Liver (tissue), 9 donors: ENCODE results near the gene INPP5E. TPM values are rescaled to one million over a fixed set of nuclear protein-coding genes. Genes with fewer than 3 reads are reported as not detected.

Experiments
- DNase-seq: peaks from one replicate; pipeline ENCODE4 v3.0.0-alpha.2; 2017; ENCODE audit warnings: low spot score
- H3K27ac ChIP-seq, 2 donors: one replicate each; pipeline ENCODE4 v1.7.0; 2013; ENCODE audit warnings: inconsistent platforms in 2 of 2, low read length in 2 of 2, control low read depth in 1 of 2, low read depth in 1 of 2, mild to moderate bottlenecking in 1 of 2
- H3K27me3 ChIP-seq, 4 donors: one replicate each; pipeline versions ENCODE4 v1.6.1 to v1.7.0; 2013; ENCODE audit warnings: low read length in 3 of 4, inconsistent platforms in 1 of 4, mild to moderate bottlenecking in 1 of 4, moderate library complexity in 1 of 4; ENCODE audit not compliant: control insufficient read depth in 4 of 4, insufficient read depth in 4 of 4
- H3K36me3 ChIP-seq, 4 donors: one replicate each; pipeline versions ENCODE4 v1.6.1 to v1.7.0; 2013; ENCODE audit warnings: low read length in 3 of 4, mild to moderate bottlenecking in 3 of 4, low read depth in 1 of 4, moderate library complexity in 1 of 4; ENCODE audit not compliant: control insufficient read depth in 4 of 4, insufficient read depth in 3 of 4
- H3K4me1 ChIP-seq, 4 donors: one replicate each; pipeline versions ENCODE4 v1.6.1 to v1.7.0; 2013; ENCODE audit warnings: low read length in 3 of 4, mild to moderate bottlenecking in 3 of 4, moderate library complexity in 1 of 4; ENCODE audit not compliant: control insufficient read depth in 4 of 4, insufficient read depth in 4 of 4
- H3K4me3 ChIP-seq, 3 donors: one replicate each; pipeline versions ENCODE4 v1.6.1 to v1.7.0; 2013; ENCODE audit warnings: low read length in 3 of 3, control low read depth in 1 of 3, low read depth in 1 of 3, mild to moderate bottlenecking in 1 of 3
- H3K9ac ChIP-seq, 2 donors: one replicate each; pipeline ENCODE4 v1.7.0; 2013; ENCODE audit warnings: low read length in 2 of 2, mild to moderate bottlenecking in 2 of 2, moderate library complexity in 2 of 2, control low read depth in 1 of 2, low read depth in 1 of 2
- H3K9me3 ChIP-seq, 4 donors: one replicate each; pipeline versions ENCODE4 v1.6.1 to v1.7.0; 2013; ENCODE audit warnings: low read length in 3 of 4; ENCODE audit not compliant: control insufficient read depth in 4 of 4
- CTCF ChIP-seq: fragments of 150-350 bp; IDR thresholded peaks from 2 replicates; pipeline ENCODE4 v1.5.1; 2017; ENCODE audit warnings: improper control_type of control experiment, low read depth, low read length; ENCODE audit not compliant: missing input control
- EGR1 ChIP-seq, 2 donors: IDR thresholded peaks; 2 replicates each; pipeline ENCODE4 v1.6.1; 2016 to 2018; ENCODE audit warnings: antibody characterized with exemption in 2 of 2, low read depth in 2 of 2
- FOXA1 ChIP-seq: IDR thresholded peaks from 2 replicates; pipeline ENCODE4 v1.6.1; 2016; ENCODE audit warnings: antibody characterized with exemption
- GABPA ChIP-seq, 2 donors: IDR thresholded peaks in 1 of 2; conservative IDR thresholded peaks in 1 of 2; 2 replicates each; pipeline ENCODE4 v1.6.1; 2016; ENCODE audit warnings: antibody characterized with exemption in 2 of 2, mild to moderate bottlenecking in 1 of 2, moderate library complexity in 1 of 2
- HNF4A ChIP-seq, 2 donors: conservative IDR thresholded peaks; 2 replicates each; pipeline ENCODE4 v1.6.1; 2016; ENCODE audit warnings: antibody characterized with exemption in 2 of 2, mild to moderate bottlenecking in 2 of 2
- HNF4G ChIP-seq: IDR thresholded peaks from 2 replicates; pipeline ENCODE4 v1.6.1; 2016; ENCODE audit warnings: antibody characterized with exemption
- JUND ChIP-seq, 2 donors: IDR thresholded peaks; 2 replicates each; pipeline ENCODE4 v1.6.1; 2016; ENCODE audit warnings: antibody characterized with exemption in 2 of 2
- NR2F2 ChIP-seq: IDR thresholded peaks from 2 replicates; pipeline ENCODE4 v1.6.1; 2016; ENCODE audit warnings: antibody characterized with exemption
- RAD21 ChIP-seq, 2 donors: IDR thresholded peaks; 2 replicates each; pipeline ENCODE4 v1.6.1; 2016; ENCODE audit warnings: antibody characterized with exemption in 2 of 2, mild to moderate bottlenecking in 2 of 2
- RXRA ChIP-seq, 2 donors: IDR thresholded peaks; 2 replicates each; pipeline ENCODE4 v1.6.1; 2017 to 2018; ENCODE audit warnings: antibody characterized with exemption in 2 of 2, mild to moderate bottlenecking in 1 of 2
- SP1 ChIP-seq: IDR thresholded peaks from 2 replicates; pipeline ENCODE4 v1.6.1; 2018; ENCODE audit warnings: antibody characterized with exemption, mild to moderate bottlenecking
- TAF1 ChIP-seq: conservative IDR thresholded peaks from 2 replicates; pipeline ENCODE4 v1.6.1; 2016; ENCODE audit warnings: antibody characterized with exemption, mild to moderate bottlenecking
- YY1 ChIP-seq: IDR thresholded peaks from 2 replicates; pipeline ENCODE4 v1.6.1; 2016; ENCODE audit warnings: antibody characterized with exemption, mild to moderate bottlenecking
- ZBTB33 ChIP-seq: IDR thresholded peaks from 2 replicates; pipeline ENCODE4 v1.6.1; 2016; ENCODE audit warnings: antibody characterized with exemption
- WGBS: extraction: QIAGEN DNeasy Blood & Tissue Kit; methylation state at CpG from one replicate; pipeline ENCODE4 v1.1.7; 2013; 5-methylcytosine and 5-hydroxymethylcytosine counted together
- polyA plus RNA-seq, 2 donors: library from polyadenylated mRNA; stranded (reverse) in 1 of 2; unstranded in 1 of 2; fragments of 200-250 nt in 1 of 2; fragments of >200 nt in 1 of 2; fragmentation: Nextera tagmentation in 1 of 2; extraction: Ambion mirVana in 1 of 2; gene quantifications; one replicate each; pipeline versions ENCODE4 v1.2.1 to v1.2.3, GENCODE V29; 2013 to 2015
- total RNA-seq, 2 donors: library from RNA; depleted of rRNA; stranded (reverse); fragments of >200 nt; gene quantifications; one replicate each; pipeline ENCODE4 v1.2.3, GENCODE V29; 2014
- TF ChIP-seq, protein P1 (sequence below): IDR thresholded peaks from 2 replicates; pipeline ENCODE4 v1.6.1; 2016; ENCODE audit warnings: antibody characterized with exemption, mild to moderate bottlenecking
- donor health status: healthy.
- donor health status: healthy.
- donor health status: healthy.
- donor health status: healthy.
- donor health status: healthy.

INPP5E gene
- total and polyA plus RNA-seq, 4 donors: 1.0 to 3.3 (median 2.9) TPM

DNA sequence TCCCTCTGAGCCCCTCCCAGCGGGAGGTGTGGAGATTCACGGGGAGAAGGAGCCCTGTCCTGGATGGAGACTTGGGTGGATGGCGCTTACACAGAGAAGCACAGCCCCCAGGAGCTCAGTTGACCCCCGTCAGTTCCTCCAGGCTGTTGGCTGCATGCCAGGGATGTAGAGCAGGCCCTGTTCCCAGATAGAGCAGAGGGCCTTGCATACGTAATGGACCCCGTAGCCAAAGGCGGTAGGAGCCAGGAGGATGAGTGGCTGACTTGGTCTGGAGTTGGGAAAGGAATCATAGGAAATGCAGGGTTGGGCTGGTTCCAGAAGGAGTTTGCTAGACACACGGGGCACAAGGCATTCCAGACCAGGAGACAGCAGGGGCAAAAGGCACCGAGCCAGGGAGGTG lies 26.7 kb downstream of the INPP5E start:
- Histone ChIP-seq H3K4me1 (peaks cover 3 to 26% (median 21%) of the 10 kb centered on the region in 4 donors), H3K36me3 (peaks cover 8 to 49% (median 23%) of the 10 kb centered on the region in 4 donors), H3K27ac (no peak overlapping the region), H3K9me3 (no peaks in the 10 kb centered on the region), H3K4me3 (no peak overlapping the region), H3K9ac (no peak overlapping the region), H3K27me3 (no peaks in the 10 kb centered on the region)
- no peak for TF ChIP-seq YY1
- TF ChIP-seq RXRA (IDR thresholded peaks at IDR 0.05): no peak
- no peak for TF ChIP-seq HNF4G
- no peak for TF ChIP-seq TAF1
- no peak for TF ChIP-seq NR2F2
- no peak for TF ChIP-seq FOXA1
- TF ChIP-seq EGR1 (IDR thresholded peaks at IDR 0.05; ENCODE audit: low read depth in 2 of 2): no peak
- TF ChIP-seq ZBTB33: no peak
- no peak for TF ChIP-seq JUND (IDR thresholded peaks at IDR 0.05)
- TF ChIP-seq SP1: no peak
- no peak for TF ChIP-seq GABPA (IDR thresholded peaks at IDR 0.05 in 1 of 2, conservative IDR thresholded peaks at IDR 0.05 in 1 of 2)
- TF ChIP-seq HNF4A (conservative IDR thresholded peaks at IDR 0.05): no peak
- 83% methylated on average over 9 of the region's 9 CpGs for WGBS
- no peak for DNase-seq

DNA sequence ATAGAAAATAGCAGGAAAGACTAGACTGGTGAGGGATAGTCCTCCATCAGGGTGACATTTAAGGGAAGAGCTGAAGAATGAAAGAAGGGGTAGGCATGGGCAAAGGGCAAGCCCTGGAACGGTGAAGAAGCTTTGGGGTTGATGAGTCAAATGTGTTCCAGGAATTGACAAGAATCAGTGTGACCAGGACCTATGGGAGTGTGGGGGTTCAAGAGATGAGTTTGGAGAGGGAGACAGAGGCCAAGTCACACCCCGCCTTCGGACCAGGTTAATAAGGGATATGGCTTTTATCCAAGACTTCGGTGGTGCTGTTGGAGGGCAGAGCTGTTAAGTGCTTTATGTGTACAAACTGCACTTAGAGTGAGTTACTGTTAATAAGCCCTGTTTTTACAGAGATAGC lies 28.3 kb downstream of the INPP5E start:
- peak overlapping the region; percentile 73 to 85 for H3K9ac ChIP-seq
- no peak for DNase-seq
- WGBS: 33% methylated on average over 4 of the region's 4 CpGs
- H3K36me3 ChIP-seq: peaks cover 13 to 47% (median 24%) of the 10 kb centered on the region in 4 donors
- TF ChIP-seq YY1 (no peak), TAF1 (no peak), ZBTB33 (no peak)
- peak overlapping the region; percentile 82 to 88 for H3K27ac ChIP-seq
- peak overlapping the region; percentile 75 to 95 (median 88) for H3K4me3 ChIP-seq
- no peaks in the 10 kb centered on the region for H3K9me3 ChIP-seq
- no peaks in the 10 kb centered on the region for H3K27me3 ChIP-seq
- H3K4me1 ChIP-seq: peaks cover 3 to 22% (median 17%) of the 10 kb centered on the region in 4 donors

DNA sequence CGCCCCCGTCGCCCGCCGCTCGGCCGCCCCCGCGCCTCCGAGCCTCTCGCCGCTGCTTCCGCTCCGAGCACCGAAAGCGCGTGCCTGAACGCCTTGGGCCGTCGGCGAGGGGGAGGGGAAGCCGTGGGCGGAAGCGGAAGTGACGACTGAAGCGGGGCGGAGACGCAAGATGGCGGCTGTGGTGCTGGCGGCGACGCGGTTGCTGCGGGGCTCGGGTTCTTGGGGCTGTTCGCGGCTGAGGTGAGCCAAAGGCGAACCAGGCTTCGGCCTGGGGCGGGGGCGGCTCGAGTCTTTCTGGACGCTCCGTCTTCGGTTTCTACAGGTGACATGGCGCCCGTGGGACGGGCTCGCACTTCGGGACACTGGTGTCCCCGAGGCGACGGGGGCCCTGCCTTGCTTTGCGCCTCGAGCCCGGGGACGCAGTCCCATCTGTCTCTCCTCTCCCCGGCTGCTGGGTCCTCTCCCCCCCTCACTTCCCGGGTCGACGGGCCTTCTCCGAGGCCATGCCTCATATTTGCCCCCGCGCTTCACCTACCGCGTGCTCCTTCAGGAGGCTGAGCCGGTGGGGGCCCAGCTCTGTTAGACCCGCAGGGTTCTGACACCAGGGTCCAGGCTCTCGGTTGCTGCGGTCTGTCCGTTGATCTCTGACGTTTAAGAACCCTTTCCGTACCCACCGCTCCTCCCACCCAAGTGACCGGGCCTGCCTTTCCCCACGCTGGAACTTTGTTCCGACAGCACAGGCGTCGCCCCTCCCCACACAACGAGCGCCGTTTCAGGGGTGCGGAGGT lies 29.0 kb downstream of the INPP5E start, which contains the start of the genes ENTR1 and PMPCA:
ENTR1 (minus strand) TSS at position 115 of the 788 bp plus-strand sequence. CDS start 217 bp downstream, outside the sequence.
PMPCA (plus strand) TSS at position 159 of the 788 bp plus-strand sequence; CDS start at position 170, 11 bp downstream.
- H3K9me3 ChIP-seq: no peaks in the 10 kb centered on the region
- peaks cover 9 to 43% (median 22%) of the 10 kb centered on the region in 4 donors for H3K36me3 ChIP-seq
- peak; percentile 79 to 94 for TF ChIP-seq GABPA (IDR thresholded peaks at IDR 0.05 in 1 of 2, conservative IDR thresholded peaks at IDR 0.05 in 1 of 2)
- TF ChIP-seq, protein P1, sequence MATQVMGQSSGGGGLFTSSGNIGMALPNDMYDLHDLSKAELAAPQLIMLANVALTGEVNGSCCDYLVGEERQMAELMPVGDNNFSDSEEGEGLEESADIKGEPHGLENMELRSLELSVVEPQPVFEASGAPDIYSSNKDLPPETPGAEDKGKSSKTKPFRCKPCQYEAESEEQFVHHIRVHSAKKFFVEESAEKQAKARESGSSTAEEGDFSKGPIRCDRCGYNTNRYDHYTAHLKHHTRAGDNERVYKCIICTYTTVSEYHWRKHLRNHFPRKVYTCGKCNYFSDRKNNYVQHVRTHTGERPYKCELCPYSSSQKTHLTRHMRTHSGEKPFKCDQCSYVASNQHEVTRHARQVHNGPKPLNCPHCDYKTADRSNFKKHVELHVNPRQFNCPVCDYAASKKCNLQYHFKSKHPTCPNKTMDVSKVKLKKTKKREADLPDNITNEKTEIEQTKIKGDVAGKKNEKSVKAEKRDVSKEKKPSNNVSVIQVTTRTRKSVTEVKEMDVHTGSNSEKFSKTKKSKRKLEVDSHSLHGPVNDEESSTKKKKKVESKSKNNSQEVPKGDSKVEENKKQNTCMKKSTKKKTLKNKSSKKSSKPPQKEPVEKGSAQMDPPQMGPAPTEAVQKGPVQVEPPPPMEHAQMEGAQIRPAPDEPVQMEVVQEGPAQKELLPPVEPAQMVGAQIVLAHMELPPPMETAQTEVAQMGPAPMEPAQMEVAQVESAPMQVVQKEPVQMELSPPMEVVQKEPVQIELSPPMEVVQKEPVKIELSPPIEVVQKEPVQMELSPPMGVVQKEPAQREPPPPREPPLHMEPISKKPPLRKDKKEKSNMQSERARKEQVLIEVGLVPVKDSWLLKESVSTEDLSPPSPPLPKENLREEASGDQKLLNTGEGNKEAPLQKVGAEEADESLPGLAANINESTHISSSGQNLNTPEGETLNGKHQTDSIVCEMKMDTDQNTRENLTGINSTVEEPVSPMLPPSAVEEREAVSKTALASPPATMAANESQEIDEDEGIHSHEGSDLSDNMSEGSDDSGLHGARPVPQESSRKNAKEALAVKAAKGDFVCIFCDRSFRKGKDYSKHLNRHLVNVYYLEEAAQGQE: peak; percentile 21
- peak; percentile 80 to 96 for TF ChIP-seq EGR1 (IDR thresholded peaks at IDR 0.05; ENCODE audit: low read depth in 2 of 2)
- no peak for TF ChIP-seq RAD21 (IDR thresholded peaks at IDR 0.05)
- TF ChIP-seq CTCF: no peak
- no peak for TF ChIP-seq TAF1
- peak; percentile 99 for TF ChIP-seq YY1
- H3K9ac ChIP-seq: peak within 1 kb of the TSS; percentile 73 to 85
- WGBS: under 1% methylated on average over 83 of the region's 83 CpGs
- H3K4me3 ChIP-seq: peak within 1 kb of the TSS; percentile 75 to 95 (median 88)
- peak; percentile 95 for DNase-seq
- peak within 1 kb of the TSS; percentile 82 to 88 for H3K27ac ChIP-seq
- H3K27me3 ChIP-seq: no peaks in the 10 kb centered on the region
- H3K4me1 ChIP-seq: peaks cover 3 to 22% (median 17%) of the 10 kb centered on the region in 4 donors
